ENCODE data around the gene TPPP3.
A peak's percentile ranks its signal among the peaks of the same experiment; 100 is the strongest.

The TPPP3 gene

DNA sequence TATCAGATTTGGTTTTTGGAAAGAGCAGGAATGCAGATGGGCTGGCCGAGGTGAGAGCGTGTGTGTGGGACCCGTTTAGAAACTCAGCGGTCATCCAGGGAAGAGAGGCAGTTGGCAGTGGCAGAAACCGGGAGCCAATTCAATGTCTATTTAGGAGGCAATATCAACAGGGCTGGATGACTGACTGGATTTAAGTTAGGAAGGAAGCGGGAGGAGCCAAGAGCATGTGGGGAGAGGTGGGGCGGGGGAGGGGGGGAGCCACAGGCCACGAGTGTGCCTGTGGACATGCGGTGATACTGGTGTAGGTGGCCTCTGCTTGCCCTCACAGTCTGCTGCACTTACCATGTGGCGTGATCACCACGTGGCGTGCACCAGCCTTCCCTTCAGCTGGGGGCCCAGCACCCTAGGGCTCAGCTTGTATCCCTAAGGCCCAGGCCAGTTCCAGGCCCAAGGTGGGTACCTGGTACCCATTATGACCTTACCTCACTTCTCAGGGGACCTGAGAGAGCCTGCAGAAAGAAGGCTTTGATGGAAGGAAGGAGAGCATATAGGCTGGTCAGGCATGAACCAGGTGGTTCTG, 10.8 kb upstream of the TPPP3 start:
- POLR2A ChIA-PET, result no interaction called here
- CTCF ChIA-PET, result interaction anchor here (1.4 to 5.4 kb wide), 3 partner anchors 12 to 143 kb away, joined by 4 to 38 read pairs (median 5); partner anchors contain the start of gene ZDHHC1
- TF ChIP-seq, protein P1, sequence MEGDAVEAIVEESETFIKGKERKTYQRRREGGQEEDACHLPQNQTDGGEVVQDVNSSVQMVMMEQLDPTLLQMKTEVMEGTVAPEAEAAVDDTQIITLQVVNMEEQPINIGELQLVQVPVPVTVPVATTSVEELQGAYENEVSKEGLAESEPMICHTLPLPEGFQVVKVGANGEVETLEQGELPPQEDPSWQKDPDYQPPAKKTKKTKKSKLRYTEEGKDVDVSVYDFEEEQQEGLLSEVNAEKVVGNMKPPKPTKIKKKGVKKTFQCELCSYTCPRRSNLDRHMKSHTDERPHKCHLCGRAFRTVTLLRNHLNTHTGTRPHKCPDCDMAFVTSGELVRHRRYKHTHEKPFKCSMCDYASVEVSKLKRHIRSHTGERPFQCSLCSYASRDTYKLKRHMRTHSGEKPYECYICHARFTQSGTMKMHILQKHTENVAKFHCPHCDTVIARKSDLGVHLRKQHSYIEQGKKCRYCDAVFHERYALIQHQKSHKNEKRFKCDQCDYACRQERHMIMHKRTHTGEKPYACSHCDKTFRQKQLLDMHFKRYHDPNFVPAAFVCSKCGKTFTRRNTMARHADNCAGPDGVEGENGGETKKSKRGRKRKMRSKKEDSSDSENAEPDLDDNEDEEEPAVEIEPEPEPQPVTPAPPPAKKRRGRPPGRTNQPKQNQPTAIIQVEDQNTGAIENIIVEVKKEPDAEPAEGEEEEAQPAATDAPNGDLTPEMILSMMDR (IDR thresholded peaks at IDR 0.05; ENCODE audit: insufficient read depth, low read length, missing control alignments), result no peak
- H3K4me3 ChIP-seq (ENCODE audit: low read depth, low read length), result no peak overlapping the region
- no peak for DNase-seq (ENCODE audit: low read depth, low spot score)

GRCh38 chr16:67400901-67401300, 7.6 kb upstream of the TPPP3 start:
- no peak for DNase-seq (ENCODE audit: low read depth, low spot score)
- no peak overlapping the region for H3K4me3 ChIP-seq (ENCODE audit: low read depth, low read length)
- ChIA-PET POLR2A (no interaction called here), CTCF (interaction anchor here (1.4 to 2.0 kb wide), 5 partner anchors 10 to 137 kb away, joined by 3 to 10 read pairs (median 5); partner anchors contain the start of gene ZDHHC1)
- TF ChIP-seq, protein P1 (IDR thresholded peaks at IDR 0.05; ENCODE audit: insufficient read depth, low read length, missing control alignments), result no peak

DNA sequence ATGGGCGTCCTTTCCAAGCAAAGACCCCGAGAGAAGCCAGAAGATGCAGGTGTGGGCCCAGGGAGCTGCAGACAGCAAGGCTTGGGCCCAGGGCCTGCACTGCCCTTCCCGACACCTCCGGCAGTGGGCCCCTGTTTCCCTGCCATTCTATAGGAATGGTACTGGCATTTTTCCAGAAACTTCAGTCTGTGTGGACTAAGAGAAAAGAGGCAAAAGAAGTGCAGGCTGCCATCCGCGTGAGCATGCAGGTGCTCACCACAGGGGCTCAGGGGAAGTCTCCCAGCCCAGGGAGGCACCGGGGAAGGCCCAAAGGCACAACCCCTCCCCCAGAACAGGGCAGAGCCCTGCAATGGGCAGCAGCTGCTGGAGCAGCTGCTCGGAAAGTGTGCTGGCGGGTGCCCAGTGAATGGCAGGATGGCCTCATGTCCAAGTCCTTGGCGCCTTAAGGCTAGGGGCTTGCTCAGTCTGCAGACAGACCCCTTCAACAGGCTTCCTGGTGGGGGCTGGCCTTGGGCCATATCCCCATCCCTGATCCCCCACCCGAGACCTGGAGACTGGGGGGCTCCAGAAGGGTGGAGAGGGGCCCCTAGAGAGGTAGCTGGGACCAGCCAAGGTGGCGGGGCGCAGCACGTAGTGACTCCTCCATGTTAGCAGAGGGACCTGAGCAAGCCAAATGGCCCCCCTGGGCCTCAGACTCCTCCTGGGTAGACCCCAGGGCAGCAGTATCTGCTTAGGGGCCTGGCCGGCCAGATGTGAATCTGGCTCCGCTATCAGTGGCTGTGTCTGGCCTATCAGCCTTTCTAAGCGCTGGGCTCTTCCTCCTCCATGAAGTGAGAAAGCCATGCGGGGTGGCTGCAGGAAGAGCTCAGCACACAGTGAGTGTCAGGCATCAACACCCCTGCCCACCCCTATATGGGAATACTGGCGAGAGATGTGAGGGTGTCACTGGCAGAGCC, 6.7 kb upstream of the TPPP3 start:
- H3K4me3 ChIP-seq (ENCODE audit: low read depth, low read length), result no peak overlapping the region
- ChIA-PET CTCF (interaction anchor here (0.7 to 1.9 kb wide), 16 partner anchors 8 to 153 kb away, joined by 3 to 10 read pairs (median 4); partner anchors contain the start of gene FHOD1), POLR2A (no interaction called here)
- no peak for DNase-seq (ENCODE audit: low read depth, low spot score)
- TF ChIP-seq, protein P1 (IDR thresholded peaks at IDR 0.05; ENCODE audit: insufficient read depth, low read length, missing control alignments), result no peak

DNA sequence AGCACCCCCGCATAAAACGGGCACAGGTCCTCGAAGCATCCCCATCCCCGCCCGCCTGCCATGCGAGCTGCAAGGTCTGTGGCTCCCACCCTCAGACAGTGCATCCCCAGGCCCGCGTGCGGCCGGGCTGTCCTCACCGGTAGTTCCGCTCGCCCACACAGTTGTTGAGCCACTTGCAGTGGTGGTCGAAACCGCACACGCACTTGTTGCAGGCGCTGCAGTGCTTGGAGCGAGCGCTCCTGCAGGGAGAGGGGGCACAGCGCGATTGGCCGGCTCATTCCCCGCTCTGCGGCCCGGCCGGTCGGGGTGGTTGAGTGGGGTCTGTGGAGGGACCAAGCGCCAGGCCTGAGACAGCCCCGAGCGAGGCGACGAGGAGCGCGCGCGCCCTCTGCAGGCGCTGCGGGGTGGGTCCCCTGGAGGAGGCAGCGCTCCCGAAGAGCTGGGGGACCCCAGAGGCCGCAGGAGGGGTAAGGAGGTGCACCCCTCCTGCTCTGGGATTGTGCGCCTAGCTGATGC, 6.0 kb upstream of the TPPP3 start:
- ChIA-PET POLR2A (no interaction called here), CTCF (interaction anchor here (0.7 to 1.9 kb wide), 17 partner anchors 9 to 152 kb away, joined by 3 to 10 read pairs (median 3); partner anchors contain the start of gene FHOD1)
- H3K4me3 ChIP-seq (ENCODE audit: low read depth, low read length), result no peak overlapping the region
- DNase-seq (ENCODE audit: low read depth, low spot score), result no peak
- TF ChIP-seq, protein P1 (IDR thresholded peaks at IDR 0.05; ENCODE audit: insufficient read depth, low read length, missing control alignments), result peak; percentile 83

GRCh38 chr16:67398546-67399217, 5.4 kb upstream of the TPPP3 start:
- ChIA-PET CTCF (interaction anchor here (0.6 to 1.8 kb wide), 8 partner anchors 9 to 152 kb away, joined by 3 to 10 read pairs (median 4); partner anchors contain the start of gene FHOD1), POLR2A (no interaction called here)
- TF ChIP-seq, protein P1 (IDR thresholded peaks at IDR 0.05; ENCODE audit: insufficient read depth, low read length, missing control alignments), result no peak
- DNase-seq (ENCODE audit: low read depth, low spot score), result no peak
- no peak overlapping the region for H3K4me3 ChIP-seq (ENCODE audit: low read depth, low read length)
